Measurements from ENCODE around the gene DIAPH2.

DNA sequence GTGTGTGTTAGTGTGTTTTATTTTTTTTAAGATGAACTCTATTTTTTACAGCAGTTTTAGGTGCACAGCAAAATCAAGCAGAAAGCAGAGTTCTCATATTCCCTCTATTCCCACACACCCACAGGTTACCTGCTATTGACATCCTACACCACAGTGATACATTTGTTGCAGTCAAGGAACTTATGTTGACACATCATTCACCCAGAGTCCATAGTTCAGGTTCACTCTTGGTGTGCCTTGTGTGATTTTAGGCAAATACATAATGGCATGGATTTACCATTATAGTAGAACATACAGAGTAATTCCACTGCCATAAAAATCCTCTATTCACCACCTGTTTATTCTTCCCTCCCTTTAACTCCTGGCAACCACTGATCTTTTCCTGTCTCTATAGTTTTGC lies 28.7 kb downstream of the DIAPH2 start:
- TF ChIP-seq, protein P1, sequence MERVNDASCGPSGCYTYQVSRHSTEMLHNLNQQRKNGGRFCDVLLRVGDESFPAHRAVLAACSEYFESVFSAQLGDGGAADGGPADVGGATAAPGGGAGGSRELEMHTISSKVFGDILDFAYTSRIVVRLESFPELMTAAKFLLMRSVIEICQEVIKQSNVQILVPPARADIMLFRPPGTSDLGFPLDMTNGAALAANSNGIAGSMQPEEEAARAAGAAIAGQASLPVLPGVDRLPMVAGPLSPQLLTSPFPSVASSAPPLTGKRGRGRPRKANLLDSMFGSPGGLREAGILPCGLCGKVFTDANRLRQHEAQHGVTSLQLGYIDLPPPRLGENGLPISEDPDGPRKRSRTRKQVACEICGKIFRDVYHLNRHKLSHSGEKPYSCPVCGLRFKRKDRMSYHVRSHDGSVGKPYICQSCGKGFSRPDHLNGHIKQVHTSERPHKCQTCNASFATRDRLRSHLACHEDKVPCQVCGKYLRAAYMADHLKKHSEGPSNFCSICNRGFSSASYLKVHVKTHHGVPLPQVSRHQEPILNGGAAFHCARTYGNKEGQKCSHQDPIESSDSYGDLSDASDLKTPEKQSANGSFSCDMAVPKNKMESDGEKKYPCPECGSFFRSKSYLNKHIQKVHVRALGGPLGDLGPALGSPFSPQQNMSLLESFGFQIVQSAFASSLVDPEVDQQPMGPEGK (CRISPR knock-in tag; IDR thresholded peaks at IDR 0.05; ENCODE audit: borderline replicate concordance) = no peak
- TF ChIP-seq, protein P2, sequence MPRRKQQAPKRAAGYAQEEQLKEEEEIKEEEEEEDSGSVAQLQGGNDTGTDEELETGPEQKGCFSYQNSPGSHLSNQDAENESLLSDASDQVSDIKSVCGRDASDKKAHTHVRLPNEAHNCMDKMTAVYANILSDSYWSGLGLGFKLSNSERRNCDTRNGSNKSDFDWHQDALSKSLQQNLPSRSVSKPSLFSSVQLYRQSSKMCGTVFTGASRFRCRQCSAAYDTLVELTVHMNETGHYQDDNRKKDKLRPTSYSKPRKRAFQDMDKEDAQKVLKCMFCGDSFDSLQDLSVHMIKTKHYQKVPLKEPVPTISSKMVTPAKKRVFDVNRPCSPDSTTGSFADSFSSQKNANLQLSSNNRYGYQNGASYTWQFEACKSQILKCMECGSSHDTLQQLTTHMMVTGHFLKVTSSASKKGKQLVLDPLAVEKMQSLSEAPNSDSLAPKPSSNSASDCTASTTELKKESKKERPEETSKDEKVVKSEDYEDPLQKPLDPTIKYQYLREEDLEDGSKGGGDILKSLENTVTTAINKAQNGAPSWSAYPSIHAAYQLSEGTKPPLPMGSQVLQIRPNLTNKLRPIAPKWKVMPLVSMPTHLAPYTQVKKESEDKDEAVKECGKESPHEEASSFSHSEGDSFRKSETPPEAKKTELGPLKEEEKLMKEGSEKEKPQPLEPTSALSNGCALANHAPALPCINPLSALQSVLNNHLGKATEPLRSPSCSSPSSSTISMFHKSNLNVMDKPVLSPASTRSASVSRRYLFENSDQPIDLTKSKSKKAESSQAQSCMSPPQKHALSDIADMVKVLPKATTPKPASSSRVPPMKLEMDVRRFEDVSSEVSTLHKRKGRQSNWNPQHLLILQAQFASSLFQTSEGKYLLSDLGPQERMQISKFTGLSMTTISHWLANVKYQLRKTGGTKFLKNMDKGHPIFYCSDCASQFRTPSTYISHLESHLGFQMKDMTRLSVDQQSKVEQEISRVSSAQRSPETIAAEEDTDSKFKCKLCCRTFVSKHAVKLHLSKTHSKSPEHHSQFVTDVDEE (CRISPR knock-in tag; IDR thresholded peaks at IDR 0.05) = no peak
- TF ChIP-seq ESRRG (CRISPR knock-in tag; IDR thresholded peaks at IDR 0.05) (no peak), ARNTL (CRISPR knock-in tag; IDR thresholded peaks at IDR 0.05; ENCODE audit: borderline replicate concordance, low read depth) (no peak), CSDC2 (CRISPR knock-in tag; IDR thresholded peaks at IDR 0.05) (no peak), ISL1 (CRISPR knock-in tag; IDR thresholded peaks at IDR 0.05) (no peak)
- TF ChIP-seq, protein P3, sequence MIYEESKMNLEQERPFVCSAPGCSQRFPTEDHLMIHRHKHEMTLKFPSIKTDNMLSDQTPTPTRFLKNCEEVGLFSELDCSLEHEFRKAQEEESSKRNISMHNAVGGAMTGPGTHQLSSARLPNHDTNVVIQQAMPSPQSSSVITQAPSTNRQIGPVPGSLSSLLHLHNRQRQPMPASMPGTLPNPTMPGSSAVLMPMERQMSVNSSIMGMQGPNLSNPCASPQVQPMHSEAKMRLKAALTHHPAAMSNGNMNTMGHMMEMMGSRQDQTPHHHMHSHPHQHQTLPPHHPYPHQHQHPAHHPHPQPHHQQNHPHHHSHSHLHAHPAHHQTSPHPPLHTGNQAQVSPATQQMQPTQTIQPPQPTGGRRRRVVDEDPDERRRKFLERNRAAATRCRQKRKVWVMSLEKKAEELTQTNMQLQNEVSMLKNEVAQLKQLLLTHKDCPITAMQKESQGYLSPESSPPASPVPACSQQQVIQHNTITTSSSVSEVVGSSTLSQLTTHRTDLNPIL (CRISPR knock-in tag; IDR thresholded peaks at IDR 0.05; ENCODE audit: low read depth) = no peak
- TF ChIP-seq, protein P4, sequence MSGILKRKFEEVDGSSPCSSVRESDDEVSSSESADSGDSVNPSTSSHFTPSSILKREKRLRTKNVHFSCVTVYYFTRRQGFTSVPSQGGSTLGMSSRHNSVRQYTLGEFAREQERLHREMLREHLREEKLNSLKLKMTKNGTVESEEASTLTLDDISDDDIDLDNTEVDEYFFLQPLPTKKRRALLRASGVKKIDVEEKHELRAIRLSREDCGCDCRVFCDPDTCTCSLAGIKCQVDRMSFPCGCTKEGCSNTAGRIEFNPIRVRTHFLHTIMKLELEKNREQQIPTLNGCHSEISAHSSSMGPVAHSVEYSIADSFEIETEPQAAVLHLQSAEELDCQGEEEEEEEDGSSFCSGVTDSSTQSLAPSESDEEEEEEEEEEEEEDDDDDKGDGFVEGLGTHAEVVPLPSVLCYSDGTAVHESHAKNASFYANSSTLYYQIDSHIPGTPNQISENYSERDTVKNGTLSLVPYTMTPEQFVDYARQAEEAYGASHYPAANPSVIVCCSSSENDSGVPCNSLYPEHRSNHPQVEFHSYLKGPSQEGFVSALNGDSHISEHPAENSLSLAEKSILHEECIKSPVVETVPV (CRISPR knock-in tag; IDR thresholded peaks at IDR 0.05) = no peak
